H1 (cell line): ENCODE results near the gene CLP1. TPM values are rescaled to one million over a fixed set of nuclear protein-coding genes. Genes with fewer than 3 reads are reported as not detected.
A peak's percentile ranks its signal among the peaks of the same experiment; 100 is the strongest.

Experiments
- BCL11A ChIP-seq, 2 experiments: IDR thresholded peaks; one replicate each; pipeline ENCODE4 v1.6.1; 2011; ENCODE audit warnings: low read depth in 2 of 2, low read length in 2 of 2, mild to moderate bottlenecking in 2 of 2
- BRCA1 ChIP-seq: IDR thresholded peaks from 2 replicates; pipeline ENCODE4 v1.6.1; 2012; ENCODE audit warnings: low read depth, low read length, improper control_type of control experiment
- CEBPB ChIP-seq: IDR thresholded peaks from 2 replicates; pipeline ENCODE4 v1.6.1; 2012; ENCODE audit warnings: low read depth, low read length
- CREB1 ChIP-seq: IDR thresholded peaks from 2 replicates; pipeline ENCODE4 v1.6.1; 2012; ENCODE audit warnings: inconsistent platforms
- FOSL1 ChIP-seq: IDR thresholded peaks from 2 replicates; pipeline ENCODE4 v1.6.1; 2011; ENCODE audit warnings: mild to moderate bottlenecking, low read depth, low read length, moderate library complexity; ENCODE audit not compliant: insufficient read depth
- GTF2F1 ChIP-seq: IDR thresholded peaks from 2 replicates; pipeline ENCODE4 v1.6.1; 2012; ENCODE audit warnings: low read depth, low read length, improper control_type of control experiment, borderline replicate concordance
- JUND ChIP-seq: IDR thresholded peaks from 2 replicates; pipeline ENCODE4 v1.6.1; 2011; ENCODE audit warnings: mild to moderate bottlenecking, improper control_type of control experiment, low read length
- KDM1A ChIP-seq: fragments of 200-600, 300-600 bp; sonication (generic); IDR thresholded peaks from 2 replicates; pipeline ENCODE4 v1.7.1; 2016; ENCODE audit warnings: mild to moderate bottlenecking, low read length, borderline replicate concordance
- POLR2A ChIP-seq, 2 experiments: IDR thresholded peaks; 1 replicate in 1 of 2; 2 replicates in 1 of 2; pipeline ENCODE4 v1.6.1; 2011; ENCODE audit warnings: low read depth in 2 of 2, low read length in 2 of 2, mild to moderate bottlenecking in 2 of 2; ENCODE audit errors: control extremely low read depth in 1 of 2
- POLR2AphosphoS5 ChIP-seq: IDR thresholded peaks from 2 replicates; pipeline ENCODE4 v1.6.1; 2011; ENCODE audit warnings: low read depth, low read length
- POU5F1 ChIP-seq: IDR thresholded peaks from 2 replicates; pipeline ENCODE4 v1.6.1; 2011; ENCODE audit warnings: low read depth, mild to moderate bottlenecking, low read length, moderate library complexity
- SAP30 ChIP-seq: fragments of 300-600 bp; sonication (generic); IDR thresholded peaks from 2 replicates; pipeline ENCODE4 v1.7.1; 2012; ENCODE audit warnings: low read length, moderate library complexity, mild to moderate bottlenecking, inconsistent platforms; ENCODE audit not compliant: insufficient read depth, insufficient replicate concordance
- SIX5 ChIP-seq: IDR thresholded peaks from 2 replicates; pipeline ENCODE4 v1.6.1; 2011; ENCODE audit warnings: mild to moderate bottlenecking, low read depth, low read length
- SP4 ChIP-seq: IDR thresholded peaks from 2 replicates; pipeline ENCODE4 v1.6.1; 2012; ENCODE audit warnings: low read length, inconsistent platforms
- TBP ChIP-seq: IDR thresholded peaks from 2 replicates; pipeline ENCODE4 v1.6.1; 2011; ENCODE audit warnings: low read depth, low read length, improper control_type of control experiment
- polyA plus RNA-seq, 7 experiments: library from polyadenylated mRNA; depleted of rRNA in 3 of 7; stranded (reverse) in 5 of 7; unstranded in 2 of 7; fragments of >200 nt in 5 of 7; fragments of 200-250 nt in 2 of 7; gene quantifications; 1 replicate in 5 of 7; 2 replicates in 1 of 7; 4 replicates in 1 of 7; pipeline versions ENCODE4 v1.2.1 to v1.2.3, GENCODE V29; 2011 to 2013; ENCODE audit warnings: missing spikeins in 2 of 7, mixed read lengths in 2 of 7
- total RNA-seq: library from RNA; stranded (reverse); fragmentation: NEBNext Ultra II Directional; extraction: Animal tissue kit (Norgen Biotek cat#: 25700); gene quantifications from 2 replicates; pipeline ENCODE4 v1.2.1, GENCODE V29; 2021
- TF ChIP-seq, protein P1 (sequence below): IDR thresholded peaks from 2 replicates; pipeline ENCODE4 v1.6.1; 2011; ENCODE audit warnings: low read length, improper control_type of control experiment
- TF ChIP-seq, protein P2 (sequence below): IDR thresholded peaks from 2 replicates; pipeline ENCODE4 v1.6.1; 2011; ENCODE audit warnings: low read depth, mild to moderate bottlenecking, low read length; ENCODE audit not compliant: insufficient read depth
- TF ChIP-seq, protein P3 (sequence below): IDR thresholded peaks from 2 replicates; pipeline ENCODE4 v1.6.1; 2012; ENCODE audit warnings: low read length, inconsistent platforms
- TF ChIP-seq, protein P4 (sequence below), 3 experiments: IDR thresholded peaks; 1 replicate in 2 of 3; 2 replicates in 1 of 3; pipeline versions ENCODE4 v1.5.1 to v1.6.1; 2011; ENCODE audit warnings: low read length in 3 of 3, mild to moderate bottlenecking in 3 of 3, inconsistent platforms in 2 of 3, low read depth in 1 of 3, moderate library complexity in 1 of 3; ENCODE audit not compliant: insufficient read depth in 1 of 3; ENCODE audit errors: control extremely low read depth in 1 of 3

Gene CLP1
- total and polyA plus RNA-seq, 2 of the 8 experiments (the other 6 are each of a cell fraction or from before 2014, with no cell fraction given), result 29.4 to 29.9 TPM

DNA sequence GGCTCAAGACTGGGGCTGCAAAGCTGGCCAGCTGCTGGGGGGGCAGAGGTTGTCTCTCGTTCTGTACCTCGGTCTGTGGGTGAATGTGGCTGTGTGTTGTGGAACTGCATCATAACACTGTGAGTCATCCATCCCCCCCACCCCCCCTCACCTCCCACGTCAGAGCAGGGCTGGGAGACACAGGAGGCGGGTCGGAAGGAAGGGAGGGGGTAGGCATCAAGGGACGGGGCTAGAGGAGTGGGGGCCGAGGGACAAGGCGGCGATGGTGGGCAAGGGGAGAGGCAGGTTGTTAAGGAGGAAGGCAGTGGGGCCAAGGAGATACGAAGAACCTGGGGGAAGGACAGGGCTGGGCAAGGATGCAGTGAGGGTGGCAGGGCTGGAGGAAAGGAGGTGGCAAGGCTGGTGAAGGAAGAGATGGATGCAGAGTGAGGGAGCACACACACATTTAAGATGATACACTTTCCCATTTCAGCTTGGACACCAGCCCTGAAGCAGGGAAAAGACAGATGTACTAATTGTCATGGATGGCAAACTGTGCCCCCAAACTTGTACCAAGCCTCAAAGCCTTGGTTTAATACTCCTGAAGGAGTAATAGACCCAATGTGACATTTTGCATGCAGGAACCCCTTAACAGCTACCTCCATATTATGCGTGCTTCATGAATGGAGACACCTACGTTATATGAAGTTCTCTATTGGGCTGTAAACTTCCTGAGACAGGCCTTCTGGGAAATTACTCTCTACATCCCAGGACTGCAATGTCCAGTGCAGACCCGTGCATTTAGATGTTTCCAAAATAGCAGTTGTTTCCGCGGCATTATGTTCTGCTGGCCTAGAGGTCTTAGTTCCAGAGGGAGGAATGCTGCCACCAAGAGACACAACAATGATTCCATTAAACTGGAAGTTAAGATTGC is 7.5 kb upstream of the CLP1 start, which contains the start of gene YPEL4 (continued):
- peak; percentile 36 to 75 for TF ChIP-seq POLR2A (IDR thresholded peaks at IDR 0.05; ENCODE audit: control extremely low read depth in 1 of 2, low read depth in 2 of 2, low read length in 2 of 2)
- TF ChIP-seq JUND, result peak; percentile 68; the same call in 1 of the 2 replicates
- TF ChIP-seq BRCA1, result no peak
- TF ChIP-seq, protein P1, sequence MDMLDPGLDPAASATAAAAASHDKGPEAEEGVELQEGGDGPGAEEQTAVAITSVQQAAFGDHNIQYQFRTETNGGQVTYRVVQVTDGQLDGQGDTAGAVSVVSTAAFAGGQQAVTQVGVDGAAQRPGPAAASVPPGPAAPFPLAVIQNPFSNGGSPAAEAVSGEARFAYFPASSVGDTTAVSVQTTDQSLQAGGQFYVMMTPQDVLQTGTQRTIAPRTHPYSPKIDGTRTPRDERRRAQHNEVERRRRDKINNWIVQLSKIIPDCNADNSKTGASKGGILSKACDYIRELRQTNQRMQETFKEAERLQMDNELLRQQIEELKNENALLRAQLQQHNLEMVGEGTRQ, result no peak
- no peak for TF ChIP-seq SAP30
- TF ChIP-seq POLR2AphosphoS5, result peak; percentile 95
- no peak for TF ChIP-seq BCL11A (IDR thresholded peaks at IDR 0.05; ENCODE audit: low read depth in 2 of 2, low read length in 2 of 2)
- no peak for TF ChIP-seq GTF2F1
- no peak for TF ChIP-seq SIX5
- TF ChIP-seq KDM1A, result no peak
- TF ChIP-seq, protein P2, sequence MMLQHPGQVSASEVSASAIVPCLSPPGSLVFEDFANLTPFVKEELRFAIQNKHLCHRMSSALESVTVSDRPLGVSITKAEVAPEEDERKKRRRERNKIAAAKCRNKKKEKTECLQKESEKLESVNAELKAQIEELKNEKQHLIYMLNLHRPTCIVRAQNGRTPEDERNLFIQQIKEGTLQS, result no peak
- no peak for TF ChIP-seq TBP
- no peak for TF ChIP-seq CEBPB
- TF ChIP-seq, protein P3, sequence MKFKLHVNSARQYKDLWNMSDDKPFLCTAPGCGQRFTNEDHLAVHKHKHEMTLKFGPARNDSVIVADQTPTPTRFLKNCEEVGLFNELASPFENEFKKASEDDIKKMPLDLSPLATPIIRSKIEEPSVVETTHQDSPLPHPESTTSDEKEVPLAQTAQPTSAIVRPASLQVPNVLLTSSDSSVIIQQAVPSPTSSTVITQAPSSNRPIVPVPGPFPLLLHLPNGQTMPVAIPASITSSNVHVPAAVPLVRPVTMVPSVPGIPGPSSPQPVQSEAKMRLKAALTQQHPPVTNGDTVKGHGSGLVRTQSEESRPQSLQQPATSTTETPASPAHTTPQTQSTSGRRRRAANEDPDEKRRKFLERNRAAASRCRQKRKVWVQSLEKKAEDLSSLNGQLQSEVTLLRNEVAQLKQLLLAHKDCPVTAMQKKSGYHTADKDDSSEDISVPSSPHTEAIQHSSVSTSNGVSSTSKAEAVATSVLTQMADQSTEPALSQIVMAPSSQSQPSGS, result no peak
- no peak for TF ChIP-seq POU5F1
- TF ChIP-seq, protein P4, sequence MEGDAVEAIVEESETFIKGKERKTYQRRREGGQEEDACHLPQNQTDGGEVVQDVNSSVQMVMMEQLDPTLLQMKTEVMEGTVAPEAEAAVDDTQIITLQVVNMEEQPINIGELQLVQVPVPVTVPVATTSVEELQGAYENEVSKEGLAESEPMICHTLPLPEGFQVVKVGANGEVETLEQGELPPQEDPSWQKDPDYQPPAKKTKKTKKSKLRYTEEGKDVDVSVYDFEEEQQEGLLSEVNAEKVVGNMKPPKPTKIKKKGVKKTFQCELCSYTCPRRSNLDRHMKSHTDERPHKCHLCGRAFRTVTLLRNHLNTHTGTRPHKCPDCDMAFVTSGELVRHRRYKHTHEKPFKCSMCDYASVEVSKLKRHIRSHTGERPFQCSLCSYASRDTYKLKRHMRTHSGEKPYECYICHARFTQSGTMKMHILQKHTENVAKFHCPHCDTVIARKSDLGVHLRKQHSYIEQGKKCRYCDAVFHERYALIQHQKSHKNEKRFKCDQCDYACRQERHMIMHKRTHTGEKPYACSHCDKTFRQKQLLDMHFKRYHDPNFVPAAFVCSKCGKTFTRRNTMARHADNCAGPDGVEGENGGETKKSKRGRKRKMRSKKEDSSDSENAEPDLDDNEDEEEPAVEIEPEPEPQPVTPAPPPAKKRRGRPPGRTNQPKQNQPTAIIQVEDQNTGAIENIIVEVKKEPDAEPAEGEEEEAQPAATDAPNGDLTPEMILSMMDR (IDR thresholded peaks at IDR 0.05; ENCODE audit: control extremely low read depth in 1 of 3, insufficient read depth in 1 of 3, low read depth in 1 of 3, low read length in 3 of 3), result no peak
- TF ChIP-seq SP4, result peak; percentile 43; the same call in 1 of the 2 replicates
- no peak for TF ChIP-seq FOSL1
- TF ChIP-seq CREB1, result peak; percentile 82
